T-helper 2 cell treated with Interferon-gamma antibody and Interleukin-4, amounts not matched to agents 5 μg/mL and 100 μg/mL, for 36 hours (primary cell): Measurements from ENCODE around the gene IPO4.

Experiments
- DNase-seq: peaks from one replicate; pipeline ENCODE4 v3.0.0; 2021; ENCODE audit warnings: low spot score
- H3K27ac Mint-ChIP-seq: one replicate; pipeline ENCODE4 v1.8.0; 2021; ENCODE audit warnings: mild to moderate bottlenecking, mixed read lengths
- H3K27me3 Mint-ChIP-seq: one replicate; pipeline ENCODE4 v1.8.0; 2021; ENCODE audit warnings: low read depth, mixed read lengths
- H3K36me3 Mint-ChIP-seq: one replicate; pipeline ENCODE4 v1.8.0; 2021; ENCODE audit warnings: low read depth, mixed read lengths
- H3K4me1 Mint-ChIP-seq: one replicate; pipeline ENCODE4 v1.8.0; 2021; ENCODE audit warnings: low read depth, mixed read lengths
- H3K4me3 Mint-ChIP-seq: one replicate; pipeline ENCODE4 v1.8.0; 2022; ENCODE audit warnings: mild to moderate bottlenecking, moderate library complexity, mixed read lengths
- H3K9me3 Mint-ChIP-seq: one replicate; pipeline ENCODE4 v1.8.0; 2021; ENCODE audit warnings: mixed read lengths

Gene IPO4

DNA sequence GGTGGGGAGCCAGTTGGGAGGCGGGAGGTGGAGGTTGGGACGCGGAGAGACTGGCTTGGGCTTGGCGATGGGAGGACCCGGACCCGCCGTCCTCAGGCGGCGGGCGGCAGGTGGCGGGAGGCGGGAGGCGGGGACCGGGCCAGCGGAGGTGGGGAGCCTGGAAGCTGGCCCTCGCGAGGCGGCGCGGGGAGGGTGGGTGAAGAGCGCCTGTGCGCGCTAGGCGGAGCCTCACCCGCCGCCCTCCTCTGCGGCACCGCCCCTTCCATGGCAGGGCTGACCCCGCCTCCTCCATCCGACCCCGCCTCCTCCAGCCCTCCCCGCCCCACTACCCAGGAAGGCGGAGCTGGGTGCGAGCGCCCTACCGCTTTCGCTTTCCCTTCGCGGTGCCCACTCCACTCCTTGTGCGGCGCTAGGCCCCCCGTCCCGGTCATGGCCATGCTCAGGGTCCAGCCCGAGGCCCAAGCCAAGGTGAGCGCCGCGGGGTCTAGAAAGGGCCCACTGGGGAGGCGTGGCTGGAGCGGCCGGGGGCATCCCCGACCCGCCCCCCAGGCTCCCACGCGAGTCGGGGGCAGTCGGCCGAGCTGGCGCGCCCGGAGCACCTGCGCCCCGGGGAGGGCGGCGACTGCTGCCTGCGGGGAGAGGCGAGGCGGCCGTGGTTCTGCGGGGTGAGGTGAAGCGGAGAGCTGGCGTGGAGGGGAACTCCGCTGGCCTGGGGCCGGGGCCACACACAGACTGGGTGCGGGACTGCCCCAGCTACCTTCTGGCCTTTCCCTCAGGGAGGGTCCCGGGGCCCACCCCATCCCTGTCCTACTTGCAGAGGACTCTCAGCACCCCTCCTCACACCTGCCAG, 52.6 kb downstream of the IPO4 start, which contains the start of gene PSME1:
TSS of gene PSME1 (plus strand) at position 361 of the 850 bp plus-strand sequence. CDS start at position 430, 69 bp downstream.
- H3K27ac Mint-ChIP-seq = peak within 1 kb of the TSS; percentile 87

DNA sequence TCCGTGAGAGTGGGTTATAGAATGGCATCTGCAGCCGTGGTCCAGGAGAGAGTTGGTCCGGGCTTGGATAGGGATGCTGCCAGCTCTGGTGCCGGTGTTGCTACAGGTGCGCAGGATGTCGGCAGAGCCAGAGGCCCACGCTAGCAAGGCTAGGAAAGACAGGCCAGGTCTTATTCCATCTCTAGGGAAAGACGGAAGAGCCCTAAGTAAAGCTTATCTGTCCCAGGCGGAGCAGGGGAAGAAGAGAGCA, 53.1 kb downstream of the IPO4 start:
- DNase-seq = no peak
- Mint-ChIP-seq H3K27ac (peak overlapping the region; percentile 82), H3K9me3 (no peaks in the 10 kb centered on the region), H3K36me3 (peaks cover 41% of the 10 kb centered on the region), H3K27me3 (no peaks in the 10 kb centered on the region), H3K4me1 (peaks cover 49% of the 10 kb centered on the region), H3K4me3 (peak overlapping the region; percentile 90)

More for the DNA sequence above, 52.6 kb downstream of the IPO4 start, which contains the start of gene PSME1:
- Mint-ChIP-seq H3K4me3 (peak within 1 kb of the TSS; percentile 90), H3K9me3 (no peaks in the 10 kb centered on the region), H3K36me3 (peaks cover 47% of the 10 kb centered on the region), H3K27me3 (no peaks in the 10 kb centered on the region), H3K4me1 (peaks cover 50% of the 10 kb centered on the region)
- peak; percentile 90 for DNase-seq

GRCh38 chr14:24133735-24134134, 54.9 kb downstream of the IPO4 start:
- Mint-ChIP-seq H3K36me3 (peaks cover 27% of the 10 kb centered on the region), H3K4me1 (peaks cover 38% of the 10 kb centered on the region), H3K9me3 (no peaks in the 10 kb centered on the region), H3K4me3 (no peak overlapping the region), H3K27me3 (no peaks in the 10 kb centered on the region), H3K27ac (no peak overlapping the region)
- no peak for DNase-seq

- H3K27ac Mint-ChIP-seq = peak overlapping the region; percentile 68
- H3K27me3 Mint-ChIP-seq = no peaks in the 10 kb centered on the region
- H3K9me3 Mint-ChIP-seq = no peaks in the 10 kb centered on the region
- H3K4me1 Mint-ChIP-seq = peaks cover 31% of the 10 kb centered on the region
- no peak overlapping the region for H3K4me3 Mint-ChIP-seq
- peaks cover 19% of the 10 kb centered on the region for H3K36me3 Mint-ChIP-seq
- DNase-seq = no peak
Observed at GRCh38 chr14:24132976-24133375, 55.6 kb downstream of the IPO4 start.

DNA sequence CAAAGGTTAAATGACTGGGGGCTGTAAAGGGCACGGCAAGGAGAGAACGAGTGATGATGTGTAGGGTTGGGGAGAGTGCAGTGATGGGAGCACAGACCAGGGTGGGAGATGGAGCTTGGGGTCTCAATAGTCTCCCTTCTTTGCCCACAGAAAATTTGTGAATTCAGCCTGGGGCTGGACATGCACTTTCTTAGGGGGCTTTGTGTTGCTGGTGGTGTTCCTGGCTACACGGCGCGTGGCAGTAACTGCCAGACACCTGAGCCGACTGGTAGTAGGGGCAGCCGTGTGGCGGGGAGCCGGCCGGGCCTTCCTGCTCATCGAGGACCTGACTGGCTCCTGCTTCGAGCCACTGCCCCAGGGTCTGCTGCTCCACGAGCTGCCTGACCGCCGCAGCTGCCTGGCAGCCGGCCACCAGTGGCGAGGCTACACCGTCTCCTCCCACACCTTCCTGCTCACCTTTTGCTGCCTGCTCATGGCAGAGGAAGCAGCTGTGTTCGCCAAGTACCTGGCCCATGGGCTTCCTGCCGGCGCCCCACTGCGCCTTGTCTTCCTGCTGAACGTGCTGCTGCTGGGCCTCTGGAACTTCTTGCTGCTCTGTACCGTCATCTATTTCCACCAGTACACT, 56.4 kb downstream of the IPO4 start:
- no peak for DNase-seq
- H3K9me3 Mint-ChIP-seq = no peaks in the 10 kb centered on the region

GRCh38 chr14:24131549-24131966, 57.1 kb downstream of the IPO4 start:
- Mint-ChIP-seq H3K4me3 (no peak overlapping the region), H3K36me3 (peaks cover 6% of the 10 kb centered on the region), H3K27ac (no peak overlapping the region), H3K4me1 (peaks cover 22% of the 10 kb centered on the region), H3K27me3 (no peaks in the 10 kb centered on the region), H3K9me3 (no peaks in the 10 kb centered on the region)
- no peak for DNase-seq

More for the DNA sequence above, 56.4 kb downstream of the IPO4 start:
- H3K36me3 Mint-ChIP-seq = peaks cover 13% of the 10 kb centered on the region
- peak overlapping the region; percentile 68 for H3K27ac Mint-ChIP-seq
- H3K4me1 Mint-ChIP-seq = peaks cover 29% of the 10 kb centered on the region
- H3K27me3 Mint-ChIP-seq = no peaks in the 10 kb centered on the region
- peak overlapping the region; percentile 24 for H3K4me3 Mint-ChIP-seq

DNA sequence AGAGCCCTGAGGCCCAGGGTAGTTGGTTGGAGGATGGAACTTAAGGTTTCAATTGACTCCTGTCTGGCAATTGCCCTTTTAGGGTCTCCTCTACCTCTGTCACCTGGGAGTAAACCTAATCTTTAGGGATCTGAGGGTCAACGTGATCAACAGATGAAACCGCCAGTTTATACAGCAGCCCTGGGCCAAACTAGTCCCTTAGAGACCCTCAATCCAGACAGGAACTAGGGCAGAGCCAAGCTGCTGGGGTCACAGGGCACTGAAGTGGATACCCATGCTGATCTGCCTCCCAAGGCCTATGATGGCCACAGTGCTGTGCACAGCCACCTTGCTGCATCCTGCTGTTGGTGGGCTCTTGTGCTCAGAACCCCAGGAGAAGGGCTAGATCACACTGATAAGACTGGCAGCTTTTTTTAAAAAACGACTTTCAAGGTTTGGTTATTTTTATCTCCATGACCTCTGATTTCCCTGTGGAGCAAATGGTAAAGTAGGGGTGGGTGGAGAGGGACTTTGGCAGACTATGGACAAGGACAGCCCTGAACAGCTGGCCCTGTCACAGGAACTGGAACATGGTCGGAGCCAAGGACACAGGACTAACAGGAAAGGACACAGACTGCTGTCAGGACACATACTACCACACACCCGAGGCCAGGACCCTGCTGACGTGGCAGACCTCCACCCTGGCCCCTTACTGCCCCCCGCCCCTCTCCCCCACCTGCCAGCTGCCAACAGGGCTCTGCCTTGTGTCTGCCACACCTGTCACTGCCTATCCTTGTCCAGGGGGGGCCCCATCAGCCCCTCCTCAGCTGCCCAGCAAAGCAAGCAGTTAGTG, 57.7 kb downstream of the IPO4 start:
- no peak overlapping the region for H3K27ac Mint-ChIP-seq
- no peaks in the 10 kb centered on the region for H3K27me3 Mint-ChIP-seq
- no peak for DNase-seq
- H3K9me3 Mint-ChIP-seq = no peaks in the 10 kb centered on the region
- H3K4me1 Mint-ChIP-seq = peaks cover 22% of the 10 kb centered on the region
- peaks cover 5% of the 10 kb centered on the region for H3K36me3 Mint-ChIP-seq
- no peak overlapping the region for H3K4me3 Mint-ChIP-seq

DNA sequence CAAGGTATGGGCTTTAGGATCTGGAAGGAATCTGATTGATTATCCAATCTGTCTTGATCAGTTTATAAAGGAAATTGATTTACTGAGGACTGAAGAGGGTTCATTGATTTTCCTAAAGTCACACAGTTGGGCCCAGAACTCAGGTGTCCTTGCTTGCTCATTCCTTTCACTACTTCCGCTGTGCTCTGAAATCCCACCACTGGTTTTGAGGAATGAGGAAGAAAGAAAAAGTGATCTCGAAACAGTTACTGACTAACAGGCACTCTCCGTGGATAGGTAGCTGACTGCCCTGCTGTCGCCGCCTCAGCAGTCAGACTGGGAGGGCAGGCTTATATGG, 58.3 kb downstream of the IPO4 start, which contains the start of gene FITM1:
TSS of gene FITM1 (plus strand) at position 280 of the 337 bp plus-strand sequence. CDS start 905 bp downstream, outside the sequence.
- Mint-ChIP-seq H3K27me3 (no peaks in the 10 kb centered on the region), H3K27ac (no peak within 1 kb of the TSS), H3K4me1 (peaks cover 20% of the 10 kb centered on the region), H3K9me3 (no peaks in the 10 kb centered on the region), H3K36me3 (peaks cover 5% of the 10 kb centered on the region), H3K4me3 (no peak within 1 kb of the TSS)
- DNase-seq = no peak
